HepG2 (cell line): ENCODE results near the gene PELI3. TPM values are rescaled to one million over a fixed set of nuclear protein-coding genes. Genes with fewer than 3 reads are reported as not detected.

Source experiments
- BHLHE40 ChIP-seq: IDR thresholded peaks from 2 replicates; pipeline ENCODE4 v1.6.1; 2011; ENCODE audit warnings: low read length, improper control_type of control experiment
- GABPA ChIP-seq, 2 experiments: IDR thresholded peaks; 2 replicates each; pipeline ENCODE4 v1.6.1; 2011 to 2016; ENCODE audit warnings: low read depth in 2 of 2, low read length in 1 of 2, missing biosample characterization in 1 of 2, missing genetic modification characterization in 1 of 2
- HMG20A ChIP-seq: IDR thresholded peaks from 2 replicates; pipeline ENCODE4 v1.6.1; 2016; ENCODE audit warnings: borderline replicate concordance
- HOXA5 ChIP-seq: sonication (generic); formaldehyde crosslinking; IDR thresholded peaks from 2 replicates; pipeline ENCODE4 v1.4.0; 2020; ENCODE audit warnings: missing genetic modification reagents
- HOXD1 ChIP-seq: sonication (generic); formaldehyde crosslinking; IDR thresholded peaks from 2 replicates; pipeline ENCODE4 v1.5.0; 2020; ENCODE audit warnings: missing genetic modification reagents
- IKZF4 ChIP-seq: sonication (generic); formaldehyde crosslinking; IDR thresholded peaks from 2 replicates; pipeline ENCODE4 v1.5.1; 2020; ENCODE audit warnings: borderline replicate concordance, mild to moderate bottlenecking, low read depth, missing genetic modification reagents; ENCODE audit errors: not compliant biosample characterization
- ZBTB38 ChIP-seq: sonication (generic); formaldehyde crosslinking; IDR thresholded peaks from 2 replicates; pipeline ENCODE4 v1.5.1; 2020; ENCODE audit warnings: mild to moderate bottlenecking, missing genetic modification reagents
- ZC3H4 ChIP-seq: sonication (generic); formaldehyde crosslinking; IDR thresholded peaks from 2 replicates; pipeline ENCODE4 v1.4.0; 2020; ENCODE audit warnings: missing genetic modification reagents, borderline replicate concordance
- ZMYM3 ChIP-seq: sonication (generic); formaldehyde crosslinking; IDR thresholded peaks from 2 replicates; pipeline ENCODE4 v1.5.1; 2020; ENCODE audit warnings: mild to moderate bottlenecking, missing genetic modification reagents
- ZNF207 ChIP-seq: fragments of 450-650 bp; IDR thresholded peaks from 2 replicates; pipeline ENCODE4 v1.6.1; 2016; ENCODE audit warnings: antibody characterized with exemption, borderline replicate concordance
- ZNF264 ChIP-seq: sonication (generic); formaldehyde crosslinking; IDR thresholded peaks from 2 replicates; pipeline ENCODE4 v1.4.0; 2020; ENCODE audit warnings: missing genetic modification reagents
- ZNF337 ChIP-seq: sonication (generic); formaldehyde crosslinking; IDR thresholded peaks from 2 replicates; pipeline ENCODE4 v1.5.1; 2020; ENCODE audit warnings: missing genetic modification reagents, low read depth, mild to moderate bottlenecking, borderline replicate concordance
- ZNF644 ChIP-seq: IDR thresholded peaks from 2 replicates; pipeline ENCODE4 v1.6.1; 2016; ENCODE audit warnings: low read depth
- polyA plus RNA-seq, 8 experiments: library from polyadenylated mRNA; depleted of rRNA in 3 of 8; stranded (reverse) in 7 of 8; unstranded in 1 of 8; fragments of >200 nt; fragmentation: Illumina TruSeq in 4 of 8; extraction: Trizol in 4 of 8; gene quantifications; 2 replicates each; pipeline versions ENCODE4 v1.2.1 to v1.2.3, GENCODE V29; 2011 to 2016; ENCODE audit warnings: low read depth in 4 of 8, missing spikeins in 1 of 8, mixed read lengths in 1 of 8; ENCODE audit not compliant: insufficient read depth in 1 of 8
- total RNA-seq, 5 experiments: library from RNA; depleted of rRNA; stranded (reverse); fragments of >200 nt; fragmentation: Illumina TruSeq; extraction: Trizol; gene quantifications; 2 replicates each; pipeline ENCODE4 v1.2.3, GENCODE V29; 2016; ENCODE audit warnings: low read depth in 1 of 5
- TF ChIP-seq, protein P1 (sequence below): sonication (generic); formaldehyde crosslinking; IDR thresholded peaks from 2 replicates; pipeline ENCODE4 v1.4.0; 2020; ENCODE audit warnings: missing genetic modification reagents, borderline replicate concordance
- TF ChIP-seq, protein P2 (sequence below): sonication (generic); formaldehyde crosslinking; IDR thresholded peaks from 2 replicates; pipeline ENCODE4 v1.4.0; 2020; ENCODE audit warnings: mild to moderate bottlenecking, missing genetic modification reagents
- TF ChIP-seq, protein P3 (sequence below): sonication (generic); formaldehyde crosslinking; IDR thresholded peaks from 2 replicates; pipeline ENCODE4 v1.4.0; 2020; ENCODE audit warnings: low read depth, mild to moderate bottlenecking, missing genetic modification reagents

PELI3 gene
- total and polyA plus RNA-seq, 2 of the 13 experiments (the other 11 are each of a cell fraction or from before 2014, with no cell fraction given) = 2.0 to 4.0 TPM

DNA sequence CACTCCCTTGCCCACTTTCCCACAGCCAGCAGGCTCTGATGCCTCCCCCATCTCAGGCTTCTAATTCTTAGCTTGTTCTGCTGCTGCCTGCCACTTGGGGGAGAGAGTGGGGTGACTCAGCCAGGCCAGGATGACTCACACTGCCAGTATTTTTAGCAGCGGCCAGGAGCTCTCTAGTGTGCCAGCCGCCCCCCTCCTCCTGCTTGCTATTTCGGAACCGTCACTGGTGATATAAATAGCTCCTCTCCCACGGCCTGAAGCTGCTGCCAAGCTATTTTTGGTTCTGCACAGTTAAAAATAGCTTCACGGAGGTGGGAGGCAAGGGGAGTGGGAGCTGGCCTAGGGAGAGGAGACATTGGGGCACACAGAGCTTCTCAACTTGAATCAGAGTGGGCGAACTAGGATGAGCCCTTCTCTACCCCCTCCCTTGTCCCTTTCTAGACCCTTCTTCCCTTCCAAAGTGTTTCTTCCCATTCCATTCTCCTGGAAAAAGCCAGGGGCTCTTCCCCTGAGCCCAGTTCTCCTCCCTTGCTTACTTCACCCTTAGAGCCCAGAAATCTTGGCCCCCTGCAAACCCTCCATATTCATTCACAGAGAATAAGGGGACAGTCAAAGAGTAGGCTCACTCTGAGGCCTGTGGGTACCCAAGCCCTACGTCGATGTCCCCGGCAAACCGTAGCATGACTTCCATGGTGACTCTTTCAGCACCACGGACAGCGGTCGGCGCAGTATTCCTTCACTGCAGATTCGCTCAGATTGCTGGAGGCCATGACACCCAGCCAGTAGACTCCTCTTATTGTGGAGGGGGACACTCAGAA, 48.3 kb upstream of the PELI3 start (continued):
- TF ChIP-seq, protein P1, sequence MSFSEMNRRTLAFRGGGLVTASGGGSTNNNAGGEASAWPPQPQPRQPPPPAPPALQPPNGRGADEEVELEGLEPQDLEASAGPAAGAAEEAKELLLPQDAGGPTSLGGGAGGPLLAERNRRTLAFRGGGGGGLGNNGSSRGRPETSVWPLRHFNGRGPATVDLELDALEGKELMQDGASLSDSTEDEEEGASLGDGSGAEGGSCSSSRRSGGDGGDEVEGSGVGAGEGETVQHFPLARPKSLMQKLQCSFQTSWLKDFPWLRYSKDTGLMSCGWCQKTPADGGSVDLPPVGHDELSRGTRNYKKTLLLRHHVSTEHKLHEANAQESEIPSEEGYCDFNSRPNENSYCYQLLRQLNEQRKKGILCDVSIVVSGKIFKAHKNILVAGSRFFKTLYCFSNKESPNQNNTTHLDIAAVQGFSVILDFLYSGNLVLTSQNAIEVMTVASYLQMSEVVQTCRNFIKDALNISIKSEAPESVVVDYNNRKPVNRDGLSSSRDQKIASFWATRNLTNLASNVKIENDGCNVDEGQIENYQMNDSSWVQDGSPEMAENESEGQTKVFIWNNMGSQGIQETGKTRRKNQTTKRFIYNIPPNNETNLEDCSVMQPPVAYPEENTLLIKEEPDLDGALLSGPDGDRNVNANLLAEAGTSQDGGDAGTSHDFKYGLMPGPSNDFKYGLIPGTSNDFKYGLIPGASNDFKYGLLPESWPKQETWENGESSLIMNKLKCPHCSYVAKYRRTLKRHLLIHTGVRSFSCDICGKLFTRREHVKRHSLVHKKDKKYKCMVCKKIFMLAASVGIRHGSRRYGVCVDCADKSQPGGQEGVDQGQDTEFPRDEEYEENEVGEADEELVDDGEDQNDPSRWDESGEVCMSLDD (CRISPR knock-in tag) = peak; percentile 52; the same call in 1 of the 2 replicates
- TF ChIP-seq HMG20A (CRISPR knock-in tag) (peak; percentile 34; the same call in 1 of the 2 replicates), IKZF4 (peak; percentile 69), GABPA (IDR thresholded peaks at IDR 0.05; ENCODE audit: low read depth, low read length) (no peak), GABPA (CRISPR knock-in tag; IDR thresholded peaks at IDR 0.05; ENCODE audit: low read depth) (no peak), ZNF644 (CRISPR knock-in tag) (peak; percentile 57; the same call in 1 of the 2 replicates), ZBTB38 (CRISPR knock-in tag) (peak; percentile 50; the same call in 1 of the 2 replicates), ZNF207 (no peak), ZC3H4 (no peak), HOXD1 (CRISPR knock-in tag) (0 out of 2 replicates have a peak, but pooled peaks have one; percentile 37), HOXA5 (peak; percentile 97), ZNF264 (CRISPR knock-in tag) (0 out of 2 replicates have a peak, but pooled peaks have one; percentile 54), BHLHE40 (no peak), ZNF337 (no peak), ZMYM3 (CRISPR knock-in tag) (no peak)
- TF ChIP-seq, protein P2, sequence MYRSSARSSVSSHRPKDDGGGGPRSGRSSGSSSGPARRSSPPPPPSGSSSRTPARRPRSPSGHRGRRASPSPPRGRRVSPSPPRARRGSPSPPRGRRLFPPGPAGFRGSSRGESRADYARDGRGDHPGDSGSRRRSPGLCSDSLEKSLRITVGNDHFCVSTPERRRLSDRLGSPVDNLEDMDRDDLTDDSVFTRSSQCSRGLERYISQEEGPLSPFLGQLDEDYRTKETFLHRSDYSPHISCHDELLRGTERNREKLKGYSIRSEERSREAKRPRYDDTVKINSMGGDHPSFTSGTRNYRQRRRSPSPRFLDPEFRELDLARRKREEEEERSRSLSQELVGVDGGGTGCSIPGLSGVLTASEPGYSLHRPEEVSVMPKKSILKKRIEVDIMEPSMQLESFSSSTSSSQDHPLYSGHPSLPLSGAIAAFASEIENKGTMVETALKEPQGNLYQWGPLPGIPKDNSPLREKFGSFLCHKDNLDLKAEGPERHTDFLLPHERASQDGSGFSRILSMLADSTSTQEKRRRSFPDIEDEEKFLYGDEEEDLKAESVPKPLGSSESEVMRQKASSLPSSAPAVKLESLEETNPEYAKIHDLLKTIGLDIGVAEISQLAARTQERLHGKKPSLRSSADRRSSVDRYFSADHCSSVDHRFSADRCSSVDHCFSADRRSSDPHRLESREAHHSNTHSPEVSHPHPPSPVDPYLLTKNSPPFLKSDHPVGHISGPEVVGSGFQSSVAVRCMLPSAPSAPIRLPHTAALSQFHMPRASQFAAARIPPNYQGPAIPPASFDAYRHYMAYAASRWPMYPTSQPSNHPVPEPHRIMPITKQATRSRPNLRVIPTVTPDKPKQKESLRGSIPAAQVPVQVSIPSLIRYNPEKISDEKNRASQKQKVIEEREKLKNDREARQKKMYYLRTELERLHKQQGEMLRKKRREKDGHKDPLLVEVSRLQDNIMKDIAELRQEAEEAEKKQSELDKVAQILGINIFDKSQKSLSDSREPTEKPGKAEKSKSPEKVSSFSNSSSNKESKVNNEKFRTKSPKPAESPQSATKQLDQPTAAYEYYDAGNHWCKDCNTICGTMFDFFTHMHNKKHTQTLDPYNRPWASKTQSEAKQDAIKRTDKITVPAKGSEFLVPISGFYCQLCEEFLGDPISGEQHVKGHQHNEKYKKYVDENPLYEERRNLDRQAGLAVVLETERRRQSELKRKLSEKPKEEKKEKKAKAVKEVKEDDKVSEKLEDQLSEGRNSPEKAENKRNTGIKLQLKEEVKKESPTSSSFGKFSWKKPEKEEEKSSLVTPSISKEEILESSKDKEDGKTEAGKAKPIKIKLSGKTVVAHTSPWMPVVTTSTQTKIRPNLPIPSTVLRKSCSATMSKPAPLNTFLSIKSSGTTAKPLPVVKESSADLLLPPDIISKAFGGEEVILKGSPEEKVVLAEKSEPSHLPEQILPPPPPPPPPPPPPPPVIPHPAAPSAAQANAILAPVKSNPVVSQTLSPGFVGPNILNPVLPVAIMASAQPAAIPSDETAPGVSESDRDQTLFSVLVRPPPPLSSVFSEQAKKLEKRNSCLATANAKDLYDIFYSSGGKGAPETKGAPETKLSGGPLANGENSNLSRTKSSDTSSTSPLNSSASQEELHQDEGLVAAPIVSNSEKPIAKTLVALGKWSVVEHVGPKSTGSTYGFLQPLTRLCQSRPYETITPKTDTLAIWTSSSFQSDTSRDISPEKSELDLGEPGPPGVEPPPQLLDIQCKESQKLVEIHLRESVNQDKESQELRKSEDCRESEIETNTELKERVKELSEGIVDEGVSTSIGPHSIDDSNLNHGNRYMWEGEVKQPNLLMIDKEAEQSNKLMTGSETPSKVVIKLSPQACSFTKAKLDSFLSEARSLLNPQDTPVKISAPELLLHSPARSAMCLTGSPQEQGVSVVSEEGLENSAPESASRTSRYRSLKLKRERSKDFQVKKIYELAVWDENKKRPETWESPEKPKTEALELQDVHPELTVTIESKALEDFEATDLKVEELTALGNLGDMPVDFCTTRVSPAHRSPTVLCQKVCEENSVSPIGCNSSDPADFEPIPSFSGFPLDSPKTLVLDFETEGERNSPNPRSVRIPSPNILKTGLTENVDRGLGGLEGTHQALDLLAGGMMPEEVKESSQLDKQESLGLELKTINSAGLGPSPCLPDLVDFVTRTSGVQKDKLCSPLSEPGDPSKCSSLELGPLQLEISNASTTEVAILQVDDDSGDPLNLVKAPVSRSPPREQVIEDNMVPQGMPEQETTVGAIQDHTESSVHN (CRISPR knock-in tag) = no peak
- TF ChIP-seq, protein P3, sequence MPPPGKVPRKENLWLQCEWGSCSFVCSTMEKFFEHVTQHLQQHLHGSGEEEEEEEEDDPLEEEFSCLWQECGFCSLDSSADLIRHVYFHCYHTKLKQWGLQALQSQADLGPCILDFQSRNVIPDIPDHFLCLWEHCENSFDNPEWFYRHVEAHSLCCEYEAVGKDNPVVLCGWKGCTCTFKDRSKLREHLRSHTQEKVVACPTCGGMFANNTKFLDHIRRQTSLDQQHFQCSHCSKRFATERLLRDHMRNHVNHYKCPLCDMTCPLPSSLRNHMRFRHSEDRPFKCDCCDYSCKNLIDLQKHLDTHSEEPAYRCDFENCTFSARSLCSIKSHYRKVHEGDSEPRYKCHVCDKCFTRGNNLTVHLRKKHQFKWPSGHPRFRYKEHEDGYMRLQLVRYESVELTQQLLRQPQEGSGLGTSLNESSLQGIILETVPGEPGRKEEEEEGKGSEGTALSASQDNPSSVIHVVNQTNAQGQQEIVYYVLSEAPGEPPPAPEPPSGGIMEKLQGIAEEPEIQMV (CRISPR knock-in tag) = no peak; the same call in 1 of the 2 replicates
